Stimulated activated CD4-positive, alpha-beta T cell treated with anti-CD3 and anti-CD28 coated beads, Interleukin-15, amount 100 ng/mL, for 48 hours (primary cell): ENCODE results near the gene TAS2R42.

ENCODE experiments used
- DNase-seq, 2 donors: peaks; one replicate each; pipeline ENCODE4 v3.0.0-alpha.2; 2020; ENCODE audit warnings: low read depth in 2 of 2

Gene TAS2R42

GRCh38 chr12:11186837-11187236 lies at the start of gene TAS2R42:
Gene TAS2R42 (minus strand): TSS chr12:11186937. CDS start chr12:11186937, 0 bp downstream.
- DNase-seq: no peak

- no peak for DNase-seq
Measured at GRCh38 chr12:11233532-11233931, 46.8 kb upstream of the TAS2R42 start.

- peak; percentile 7 to 12 for DNase-seq
Measured at GRCh38 chr12:11228296-11228879, 41.7 kb upstream of the TAS2R42 start.

- no peak for DNase-seq
Measured at GRCh38 chr12:11227373-11227772, 40.6 kb upstream of the TAS2R42 start.

- DNase-seq: no peak
Measured at GRCh38 chr12:11209113-11209512, 22.4 kb upstream of the TAS2R42 start.

- DNase-seq: no peak
Measured at GRCh38 chr12:11204173-11204572, 17.4 kb upstream of the TAS2R42 start.

GRCh38 chr12:11202811-11203210 lies 16.1 kb upstream of the TAS2R42 start:
- DNase-seq: no peak

- DNase-seq: no peak
Measured at GRCh38 chr12:11183011-11183410, 3.7 kb downstream of the TAS2R42 start.

GRCh38 chr12:11182529-11182928 lies 4.2 kb downstream of the TAS2R42 start:
- DNase-seq: no peak

GRCh38 chr12:11178250-11178649 lies 8.5 kb downstream of the TAS2R42 start:
- no peak for DNase-seq

- DNase-seq: no peak
Measured at GRCh38 chr12:11174022-11174421, 12.7 kb downstream of the TAS2R42 start.

GRCh38 chr12:11171969-11172675 lies 14.6 kb downstream of the TAS2R42 start:
- no peak for DNase-seq

- peak; percentile 82 to 86 for DNase-seq
Measured at GRCh38 chr12:11171145-11171968, 15.4 kb downstream of the TAS2R42 start, which contains the start of gene SMIM10L1. Gene SMIM10L1 (plus strand): TSS chr12:11171194. CDS start chr12:11171357, 163 bp downstream.

- no peak for DNase-seq
Measured at GRCh38 chr12:11170810-11171144, 16.0 kb downstream of the TAS2R42 start.

- DNase-seq: no peak
Measured at GRCh38 chr12:11166300-11166699, 20.4 kb downstream of the TAS2R42 start.

GRCh38 chr12:11164384-11164783 lies 22.4 kb downstream of the TAS2R42 start:
- no peak for DNase-seq

- DNase-seq: no peak
Measured at GRCh38 chr12:11162502-11162901, 24.2 kb downstream of the TAS2R42 start.

GRCh38 chr12:11158885-11159444 lies 27.8 kb downstream of the TAS2R42 start:
- no peak for DNase-seq

GRCh38 chr12:11154400-11154925 lies 32.3 kb downstream of the TAS2R42 start:
- no peak for DNase-seq

- no peak for DNase-seq
Measured at GRCh38 chr12:11152725-11153124, 34.0 kb downstream of the TAS2R42 start.

- no peak for DNase-seq
Measured at GRCh38 chr12:11150832-11151231, 35.9 kb downstream of the TAS2R42 start.

- DNase-seq: no peak
Measured at GRCh38 chr12:11147420-11147819, 39.3 kb downstream of the TAS2R42 start.
